Measurements from ENCODE around the gene TMEM106C. TPM values are rescaled to one million over a fixed set of nuclear protein-coding genes. Genes with fewer than 3 reads are reported as not detected.

Gene TMEM106C
- total and polyA plus RNA-seq, 10 of the 15 experiments (the other 5 are each of a cell fraction or from before 2014, with no cell fraction given) = 90.2 to 280 (median 161) TPM

- DNase-seq (ENCODE audit: low read depth, low spot score) = no peak
- intact Hi-C loops (cut with micrococcal nuclease; ENCODE audit: unreplicated experiment) (no loop called here), in situ Hi-C loops (cut with MboI) (no loop called here)
- ChIA-PET POLR2A (interaction anchor here (0.5 kb wide), 1 partner anchor 46 kb away, joined by 3 read pairs; no protein-coding TSS in a partner anchor), SMC1A (ENCODE audit: uncharacterized antibody, unreplicated experiment) (no interaction called here), RAD21 (ENCODE audit: unreplicated experiment) (interaction anchor here (0.9 kb wide), 1 partner anchor 189 kb away, joined by 3 read pairs; no protein-coding TSS in a partner anchor), CTCF (interaction anchor here (1.9 to 2.3 kb wide), 2 partner anchors 9 to 116 kb away, joined by 6 to 8 read pairs; partner anchors contain the start of gene TMEM106C)
- Histone ChIP-seq H3K27me3 (replicated peaks in 1 of 2; ENCODE audit: control insufficient read depth in 2 of 2, insufficient read depth in 2 of 2, low read length in 1 of 2) (0 out of 4 replicates have a peak, but pooled peaks cover 0 to 5% of the 10 kb centered on the region in 2 experiments), H3K9ac (ENCODE audit: control insufficient read depth, insufficient read depth, low read length) (no peak overlapping the region), H2AFZ (ENCODE audit: control insufficient read depth, low read depth, low read length) (no peak overlapping the region), H3K4me1 (ENCODE audit: control insufficient read depth, insufficient read depth, low read length) (no peaks in the 10 kb centered on the region), H3K79me2 (ENCODE audit: control insufficient read depth, insufficient read depth, low read length) (no peaks in the 10 kb centered on the region), H3K27ac (ENCODE audit: control insufficient read depth, insufficient read depth) (no peak overlapping the region), H3K4me3 (no peak overlapping the region), H3K36me3 (ENCODE audit: control insufficient read depth in 2 of 2, insufficient read depth in 2 of 2, low read length in 1 of 2) (no peaks in the 10 kb centered on the region), H3K4me2 (ENCODE audit: control insufficient read depth, insufficient read depth) (no peak overlapping the region), H4K20me1 (ENCODE audit: control insufficient read depth, insufficient read depth) (no peaks in the 10 kb centered on the region), H3K9me3 (replicated peaks; ENCODE audit: control insufficient read depth, insufficient read depth, low read length) (peaks cover 3% of the 10 kb centered on the region; the same call in 1 of the 3 replicates)
- no peak for FAIRE-seq
- BruUV-seq (replicated peaks) = no TSS peak
- no peak for TF ChIP-seq FOS (IDR thresholded peaks at IDR 0.05; ENCODE audit: borderline replicate concordance, extremely low read depth, insufficient read length)
- no peak for TF ChIP-seq E2F4 (IDR thresholded peaks at IDR 0.05; ENCODE audit: low read depth, low read length)
- TF ChIP-seq GATAD2B (conservative IDR thresholded peaks at IDR 0.05; ENCODE audit: low read depth) = no peak
- TF ChIP-seq GABPA (IDR thresholded peaks at IDR 0.05; ENCODE audit: low read depth) = no peak
- ATAC-seq = no peak
- 27% methylated on average over 4 of the region's 4 CpGs for WGBS (ENCODE audit: insufficient coverage, insufficient replicate concordance, low lambda C conversion rate, missing lambda C conversion rate)
Measured at GRCh38 chr12:47954467-47955045, 8.8 kb upstream of the TMEM106C start.

- CTCF ChIA-PET = interaction anchor here (1.9 to 2.3 kb wide), 2 partner anchors 8 to 116 kb away, joined by 6 to 8 read pairs; partner anchors contain the start of gene TMEM106C
- no peak for ATAC-seq
- H2AFZ ChIP-seq (ENCODE audit: control insufficient read depth, low read depth, low read length) = no peak overlapping the region
- no TSS peak for BruUV-seq (replicated peaks)
- SMC1A ChIA-PET (ENCODE audit: uncharacterized antibody, unreplicated experiment) = no interaction called here
- in situ Hi-C loops (cut with MboI) = no loop called here
- 27% methylated on average over 3 of the region's 3 CpGs for WGBS (ENCODE audit: insufficient coverage, insufficient replicate concordance, low lambda C conversion rate, missing lambda C conversion rate)
- 0 out of 4 replicates have a peak, but pooled peaks cover 0 to 5% of the 10 kb centered on the region in 2 experiments for H3K27me3 ChIP-seq (replicated peaks in 1 of 2; ENCODE audit: control insufficient read depth in 2 of 2, insufficient read depth in 2 of 2, low read length in 1 of 2)
- no peaks in the 10 kb centered on the region for H3K79me2 ChIP-seq (ENCODE audit: control insufficient read depth, insufficient read depth, low read length)
- RAD21 ChIA-PET (ENCODE audit: unreplicated experiment) = interaction anchor here (0.9 kb wide), 1 partner anchor 189 kb away, joined by 3 read pairs; no protein-coding TSS in a partner anchor
- POLR2A ChIA-PET = interaction anchor here (0.5 kb wide), 1 partner anchor 46 kb away, joined by 3 read pairs; no protein-coding TSS in a partner anchor
- intact Hi-C loops (cut with micrococcal nuclease; ENCODE audit: unreplicated experiment) = no loop called here
- no peak overlapping the region for H3K9ac ChIP-seq (ENCODE audit: control insufficient read depth, insufficient read depth, low read length)
- FAIRE-seq = no peak
- H3K27ac ChIP-seq (ENCODE audit: control insufficient read depth, insufficient read depth) = no peak overlapping the region
- no peaks in the 10 kb centered on the region for H3K4me1 ChIP-seq (ENCODE audit: control insufficient read depth, insufficient read depth, low read length)
- peaks cover 3% of the 10 kb centered on the region; the same call in 2 of the 3 replicates for H3K9me3 ChIP-seq (replicated peaks; ENCODE audit: control insufficient read depth, insufficient read depth, low read length)
- no peak overlapping the region for H3K4me3 ChIP-seq
- no peaks in the 10 kb centered on the region for H3K36me3 ChIP-seq (ENCODE audit: control insufficient read depth in 2 of 2, insufficient read depth in 2 of 2, low read length in 1 of 2)
- no peak for DNase-seq (ENCODE audit: low read depth, low spot score)
- H4K20me1 ChIP-seq (ENCODE audit: control insufficient read depth, insufficient read depth) = no peaks in the 10 kb centered on the region
- no peak overlapping the region for H3K4me2 ChIP-seq (ENCODE audit: control insufficient read depth, insufficient read depth)
- TF ChIP-seq ATF2 (IDR thresholded peaks at IDR 0.05; ENCODE audit: low read length) (no peak), BHLHE40 (IDR thresholded peaks at IDR 0.05; ENCODE audit: borderline replicate concordance in 1 of 2, low read depth in 2 of 2, low read length in 1 of 2) (no peak), E2F8 (IDR thresholded peaks at IDR 0.05; ENCODE audit: low read depth, partially characterized antibody) (no peak), IRF4 (IDR thresholded peaks at IDR 0.05; ENCODE audit: low read depth, low read length) (no peak), KLF5 (IDR thresholded peaks at IDR 0.05; ENCODE audit: partially characterized antibody) (no peak)
Measured at GRCh38 chr12:47955059-47955458, 8.3 kb upstream of the TMEM106C start.

All from GM12878 (cell line).